ENCODE data around the gene MOXD1. TPM values are rescaled to one million over a fixed set of nuclear protein-coding genes. Genes with fewer than 3 reads are reported as not detected.

The MOXD1 gene
- total RNA-seq, 2 experiments from 2014 or later: 0.74 TPM; not detected in 1

GRCh38 chr6:132364306-132365074, 36.8 kb downstream of the MOXD1 start:
- H2AFZ ChIP-seq (ENCODE audit: low read length): peak overlapping the region; percentile 61; the same call in 1 of the 2 replicates
- BruUV-seq (replicated peaks): no TSS peak
- TF ChIP-seq CTCF (conservative IDR thresholded peaks at IDR 0.05; ENCODE audit: low read length): no peak
- TF ChIP-seq EZH2phosphoT487 (IDR thresholded peaks at IDR 0.05; ENCODE audit: borderline replicate concordance, low read depth, low read length): no peak
- H3K4me2 ChIP-seq (ENCODE audit: low read length): no peak overlapping the region
- H3K27ac ChIP-seq (ENCODE audit: low read depth, low read length, poor library complexity, severe bottlenecking): no peak overlapping the region
- POLR2A ChIA-PET: interaction anchor here (0.6 to 2.6 kb wide), 6 partner anchors 9 to 133 kb away, joined by 3 to 11 read pairs (median 4); no protein-coding TSS in a partner anchor
- H3K36me3 ChIP-seq (ENCODE audit: insufficient read depth, low read length): no peaks in the 10 kb centered on the region
- peaks cover 24% of the 10 kb centered on the region for H3K4me1 ChIP-seq (ENCODE audit: insufficient read depth, low read length, poor library complexity, severe bottlenecking)
- no peaks in the 10 kb centered on the region for H4K20me1 ChIP-seq (ENCODE audit: insufficient read depth, low read length)
- no peaks in the 10 kb centered on the region for H3K79me2 ChIP-seq (ENCODE audit: insufficient read depth, low read depth, low read length)
- no peak for DNase-seq (ENCODE audit: low spot score)
- intact Hi-C loops (cut with micrococcal nuclease; ENCODE audit: unreplicated experiment): no loop called here
- CTCF ChIA-PET (ENCODE audit: unreplicated experiment): interaction anchor here (1.0 kb wide), 1 partner anchor 25 kb away, joined by 3 read pairs; no protein-coding TSS in a partner anchor
- H3K4me3 ChIP-seq (ENCODE audit: low read depth, low read length, poor library complexity, severe bottlenecking): no peak overlapping the region
- no peaks in the 10 kb centered on the region for H3K9me3 ChIP-seq (ENCODE audit: low read length)
- no peaks in the 10 kb centered on the region for H3K9me2 ChIP-seq (ENCODE audit: insufficient read depth, low read length)

GRCh38 chr6:132362442-132363185, 38.7 kb downstream of the MOXD1 start:
- Histone ChIP-seq H3K4me1 (ENCODE audit: insufficient read depth, low read length, poor library complexity, severe bottlenecking) (peaks cover 27% of the 10 kb centered on the region), H3K9me2 (ENCODE audit: insufficient read depth, low read length) (no peaks in the 10 kb centered on the region), H3K9me3 (ENCODE audit: low read length) (0 out of 2 replicates have a peak, but pooled peaks cover 3% of the 10 kb centered on the region), H2AFZ (ENCODE audit: low read length) (no peak overlapping the region), H4K20me1 (ENCODE audit: insufficient read depth, low read length) (no peaks in the 10 kb centered on the region), H3K36me3 (ENCODE audit: insufficient read depth, low read length) (no peaks in the 10 kb centered on the region), H3K79me2 (ENCODE audit: insufficient read depth, low read depth, low read length) (no peaks in the 10 kb centered on the region), H3K4me2 (ENCODE audit: low read length) (no peak overlapping the region), H3K4me3 (ENCODE audit: low read depth, low read length, poor library complexity, severe bottlenecking) (no peak overlapping the region), H3K27ac (ENCODE audit: low read depth, low read length, poor library complexity, severe bottlenecking) (no peak overlapping the region)
- no TSS peak for BruUV-seq (replicated peaks)
- ChIA-PET POLR2A (interaction anchor here (0.6 to 2.6 kb wide), 6 partner anchors 7 to 113 kb away, joined by 3 to 10 read pairs (median 4); no protein-coding TSS in a partner anchor), CTCF (ENCODE audit: unreplicated experiment) (interaction anchor here (0.8 kb wide), 1 partner anchor 460 kb away, joined by 3 read pairs; no protein-coding TSS in a partner anchor)
- no peak for DNase-seq (ENCODE audit: low spot score)
- intact Hi-C loops (cut with micrococcal nuclease; ENCODE audit: unreplicated experiment): no loop called here
- TF ChIP-seq CTCF (conservative IDR thresholded peaks at IDR 0.05; ENCODE audit: low read length) (no peak), EZH2phosphoT487 (IDR thresholded peaks at IDR 0.05; ENCODE audit: borderline replicate concordance, low read depth, low read length) (no peak)
